IMR-90 (cell line): ENCODE measurements around the gene MYO3B.

Experiments
- NFE2L2 ChIP-seq: fragments of 150-350 bp; IDR thresholded peaks from 2 replicates; pipeline ENCODE4 v1.6.1; 2016; ENCODE audit warnings: low read depth, mild to moderate bottlenecking, low read length
- POLR2A ChIP-seq: IDR thresholded peaks from 2 replicates; pipeline ENCODE4 v1.6.1; 2012; ENCODE audit warnings: mild to moderate bottlenecking, low read depth, low read length
- RAD21 ChIP-seq: IDR thresholded peaks from 2 replicates; pipeline ENCODE4 v1.6.1; 2012; ENCODE audit warnings: low read length, improper control_type of control experiment
- SMC3 ChIP-seq: fragments of 150-350 bp; IDR thresholded peaks from 2 replicates; pipeline ENCODE4 v1.6.1; 2016; ENCODE audit warnings: low read depth, mild to moderate bottlenecking, antibody characterized with exemption, low read length, moderate library complexity
- TF ChIP-seq, protein P1 (sequence below): conservative IDR thresholded peaks from 2 replicates; pipeline ENCODE4 v1.5.1; 2012; ENCODE audit warnings: mild to moderate bottlenecking, low read depth, low read length, improper control_type of control experiment
- TF ChIP-seq, protein P2 (sequence below): fragments of 150-350 bp; IDR thresholded peaks from 2 replicates; pipeline ENCODE4 v1.6.1; 2016; ENCODE audit warnings: low read depth, mild to moderate bottlenecking, low read length, moderate library complexity, borderline replicate concordance

DNA sequence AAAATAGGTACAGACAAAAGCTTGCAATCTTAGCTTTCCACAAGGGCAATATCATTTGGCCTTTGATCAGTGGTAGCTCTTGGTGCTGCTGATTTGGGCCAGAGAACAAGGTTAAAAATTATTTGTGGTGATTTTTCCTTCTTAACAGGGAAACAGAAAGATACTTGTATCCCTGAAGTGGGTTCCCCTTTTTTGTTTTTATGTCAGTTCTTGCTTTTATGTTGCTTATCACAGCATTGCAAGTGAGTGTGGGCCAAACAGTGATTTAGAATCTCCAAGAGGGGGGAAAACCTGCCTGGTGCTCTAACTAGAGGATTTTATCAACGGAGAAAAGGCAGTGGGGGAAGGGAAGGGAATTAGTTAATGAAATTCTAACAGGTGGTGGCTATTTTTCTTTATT, 339.6 kb downstream of the MYO3B start:
- TF ChIP-seq, protein P1, sequence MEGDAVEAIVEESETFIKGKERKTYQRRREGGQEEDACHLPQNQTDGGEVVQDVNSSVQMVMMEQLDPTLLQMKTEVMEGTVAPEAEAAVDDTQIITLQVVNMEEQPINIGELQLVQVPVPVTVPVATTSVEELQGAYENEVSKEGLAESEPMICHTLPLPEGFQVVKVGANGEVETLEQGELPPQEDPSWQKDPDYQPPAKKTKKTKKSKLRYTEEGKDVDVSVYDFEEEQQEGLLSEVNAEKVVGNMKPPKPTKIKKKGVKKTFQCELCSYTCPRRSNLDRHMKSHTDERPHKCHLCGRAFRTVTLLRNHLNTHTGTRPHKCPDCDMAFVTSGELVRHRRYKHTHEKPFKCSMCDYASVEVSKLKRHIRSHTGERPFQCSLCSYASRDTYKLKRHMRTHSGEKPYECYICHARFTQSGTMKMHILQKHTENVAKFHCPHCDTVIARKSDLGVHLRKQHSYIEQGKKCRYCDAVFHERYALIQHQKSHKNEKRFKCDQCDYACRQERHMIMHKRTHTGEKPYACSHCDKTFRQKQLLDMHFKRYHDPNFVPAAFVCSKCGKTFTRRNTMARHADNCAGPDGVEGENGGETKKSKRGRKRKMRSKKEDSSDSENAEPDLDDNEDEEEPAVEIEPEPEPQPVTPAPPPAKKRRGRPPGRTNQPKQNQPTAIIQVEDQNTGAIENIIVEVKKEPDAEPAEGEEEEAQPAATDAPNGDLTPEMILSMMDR, result no peak
- TF ChIP-seq NFE2L2 (no peak), POLR2A (no peak), RAD21 (no peak), SMC3 (no peak)
- TF ChIP-seq, protein P2, sequence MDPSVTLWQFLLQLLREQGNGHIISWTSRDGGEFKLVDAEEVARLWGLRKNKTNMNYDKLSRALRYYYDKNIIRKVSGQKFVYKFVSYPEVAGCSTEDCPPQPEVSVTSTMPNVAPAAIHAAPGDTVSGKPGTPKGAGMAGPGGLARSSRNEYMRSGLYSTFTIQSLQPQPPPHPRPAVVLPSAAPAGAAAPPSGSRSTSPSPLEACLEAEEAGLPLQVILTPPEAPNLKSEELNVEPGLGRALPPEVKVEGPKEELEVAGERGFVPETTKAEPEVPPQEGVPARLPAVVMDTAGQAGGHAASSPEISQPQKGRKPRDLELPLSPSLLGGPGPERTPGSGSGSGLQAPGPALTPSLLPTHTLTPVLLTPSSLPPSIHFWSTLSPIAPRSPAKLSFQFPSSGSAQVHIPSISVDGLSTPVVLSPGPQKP, result no peak
